ENCODE data around the gene ZDHHC23.

The ZDHHC23 gene

GRCh38 chr3:114011059-114011797 is 63.4 kb downstream of the ZDHHC23 start:
- no peak for DNase-seq
